Melanocyte of skin (primary cell): Measurements from ENCODE around the gene TCN1. TPM values are rescaled to one million over a fixed set of nuclear protein-coding genes. Genes with fewer than 3 reads are reported as not detected.

Experiments
- total RNA-seq, 2 donors: library from RNA; depleted of rRNA; stranded (reverse); fragments of >200 nt; gene quantifications; 2 replicates each; pipeline ENCODE4 v1.2.3, GENCODE V29; 2012

The TCN1 gene, protein sequence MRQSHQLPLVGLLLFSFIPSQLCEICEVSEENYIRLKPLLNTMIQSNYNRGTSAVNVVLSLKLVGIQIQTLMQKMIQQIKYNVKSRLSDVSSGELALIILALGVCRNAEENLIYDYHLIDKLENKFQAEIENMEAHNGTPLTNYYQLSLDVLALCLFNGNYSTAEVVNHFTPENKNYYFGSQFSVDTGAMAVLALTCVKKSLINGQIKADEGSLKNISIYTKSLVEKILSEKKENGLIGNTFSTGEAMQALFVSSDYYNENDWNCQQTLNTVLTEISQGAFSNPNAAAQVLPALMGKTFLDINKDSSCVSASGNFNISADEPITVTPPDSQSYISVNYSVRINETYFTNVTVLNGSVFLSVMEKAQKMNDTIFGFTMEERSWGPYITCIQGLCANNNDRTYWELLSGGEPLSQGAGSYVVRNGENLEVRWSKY
- total RNA-seq: 10 to 100 TPM in 1 of 2 donors, 1 to 10 TPM in 1; 8.7 to 18.2 TPM

DNA sequence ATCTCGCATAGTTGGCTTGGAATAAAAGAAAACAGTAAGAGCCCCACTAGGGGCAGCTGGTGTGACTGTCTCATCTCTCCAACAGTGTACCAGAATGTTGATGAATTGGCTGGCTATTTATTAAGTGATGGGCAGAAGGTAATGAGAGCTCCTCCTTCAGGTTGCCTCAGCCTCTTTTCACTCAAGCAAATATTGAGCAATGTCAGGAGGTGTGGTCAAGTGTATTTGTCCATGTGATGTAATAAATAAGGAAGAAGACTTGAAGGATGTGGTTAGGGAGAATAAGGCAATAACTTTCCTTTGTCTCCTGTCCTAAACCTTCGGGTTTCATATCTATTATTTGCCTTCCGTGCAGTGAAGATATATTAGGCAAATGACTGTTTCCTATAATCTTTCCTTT is at the start of gene TCN1:
TCN1 (minus strand) TSS at position 91 of the 400 bp plus-strand sequence; CDS start at position 74, 17 bp downstream.

DNA sequence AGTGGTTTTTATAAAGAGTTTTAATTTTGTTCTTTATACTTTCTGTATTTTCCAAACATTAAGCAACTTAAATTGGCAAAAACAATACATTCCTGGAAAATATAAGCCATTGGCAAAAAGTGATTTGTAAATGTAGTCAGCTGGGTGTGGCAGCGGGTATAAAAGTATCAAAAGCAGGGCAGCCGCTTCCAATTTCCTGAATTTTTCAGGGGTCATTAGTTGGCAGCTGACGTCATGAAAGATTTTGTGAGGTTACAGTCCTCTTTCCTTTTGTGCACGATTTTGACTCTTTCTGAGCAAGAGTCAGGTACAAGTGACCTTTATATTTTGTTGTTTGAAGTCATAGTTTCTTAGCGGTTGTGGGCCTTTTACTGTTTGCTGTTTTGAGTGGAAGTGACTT is 12.3 kb upstream of the TCN1 start, which contains the start of gene OOSP3:
OOSP3 (plus strand) TSS at position 208 of the 400 bp plus-strand sequence; CDS start at position 235, 27 bp downstream.

DNA sequence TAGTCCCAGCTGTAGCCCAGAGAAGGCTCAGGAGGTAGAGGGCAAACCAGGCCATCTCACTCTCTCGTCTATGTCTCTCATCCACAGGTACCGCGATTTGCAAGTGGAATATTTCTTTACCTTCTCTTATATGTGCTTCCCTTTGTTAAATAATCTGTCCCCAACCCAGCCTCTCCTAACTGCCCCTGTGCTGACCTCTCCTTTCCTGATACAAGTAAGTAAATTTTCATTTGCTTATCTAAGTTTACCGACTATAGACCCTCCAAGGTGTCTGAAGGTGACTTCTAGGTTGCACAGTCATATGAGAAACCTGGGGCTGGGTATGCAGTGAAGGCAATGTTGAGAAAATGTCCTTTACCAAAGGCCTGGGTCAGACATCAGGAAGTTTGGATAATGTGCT is 20.9 kb downstream of the TCN1 start, which contains the start of gene CBLIF:
CBLIF (minus strand) TSS at position 101 of the 400 bp plus-strand sequence; CDS start at position 55, 46 bp downstream.

DNA sequence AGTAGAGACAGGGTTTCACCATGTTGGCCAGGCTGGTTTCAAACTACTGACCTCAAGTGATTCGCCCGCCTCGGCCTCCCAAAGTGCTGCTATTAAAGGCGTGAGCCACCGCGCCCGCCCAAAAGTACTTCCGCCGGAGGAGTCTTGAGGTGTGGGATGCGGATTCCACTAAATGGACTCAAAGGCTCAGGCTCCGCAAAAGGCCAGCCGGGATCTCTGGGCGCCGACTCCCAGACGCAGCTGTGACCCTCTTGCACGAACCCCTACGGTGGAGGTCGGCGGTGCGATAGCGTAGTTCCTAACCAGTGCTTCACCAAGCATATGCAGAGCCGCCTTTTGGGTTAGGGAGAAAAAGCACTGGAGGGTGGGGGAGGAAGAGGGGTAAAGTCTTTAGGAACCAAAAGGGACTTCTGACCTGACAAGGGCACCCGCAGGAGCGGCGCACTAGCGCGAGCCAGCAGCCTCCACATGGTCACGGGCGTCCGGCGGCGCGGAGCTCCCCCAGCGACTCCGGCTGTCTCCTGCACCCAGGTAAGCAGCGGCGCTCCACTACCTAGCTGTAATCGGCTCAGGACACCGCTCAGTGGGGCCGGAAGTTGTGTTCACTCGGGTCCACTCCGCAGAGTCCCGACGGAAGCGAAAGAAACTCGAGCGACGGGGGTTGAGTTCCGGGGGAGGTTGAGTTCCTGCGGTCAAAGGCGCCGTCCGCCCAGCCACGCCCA is 55.9 kb downstream of the TCN1 start, which contains the start of gene MRPL16:
MRPL16 (minus strand) TSS at position 590 of the 722 bp plus-strand sequence; CDS start at position 470, 120 bp downstream.

Other genes starting within 250 kb of the TCN1 start
- 10 to 100 TPM; 23.1 to 29.6 TPM for gene PATL1, start 197.4 kb downstream of the TCN1 start, total RNA-seq
- not detected for gene OR10V1, start 152.6 kb downstream of the TCN1 start, total RNA-seq
- gene STX3, start 111.1 kb downstream of the TCN1 start, total RNA-seq: 100 to 1,000 TPM; 133 to 167 TPM
- gene MRPL16, start 55.7 kb downstream of the TCN1 start, total RNA-seq: 10 to 100 TPM; 49.9 to 81.9 TPM
- gene CBLIF, start 21.0 kb downstream of the TCN1 start, total RNA-seq: not detected
- not detected for gene OOSP3, start 12.3 kb upstream of the TCN1 start, total RNA-seq
- gene OOSP1, start 71.9 kb upstream of the TCN1 start, total RNA-seq: under 1 TPM in 1 of 2 donors, not detected in 1; 0.34 TPM
- gene OOSP4A, start 97.5 kb upstream of the TCN1 start, total RNA-seq: under 1 TPM in 1 of 2 donors, not detected in 1; 0.69 TPM
- not detected for gene OOSP4B, start 150.7 kb upstream of the TCN1 start, total RNA-seq
- not detected for gene OOSP2, start 173.9 kb upstream of the TCN1 start, total RNA-seq
- gene MS4A3, start 190.2 kb upstream of the TCN1 start, total RNA-seq: not detected
- not detected for gene MS4A2, start 222.2 kb upstream of the TCN1 start, total RNA-seq